Right ventricle myocardium inferior (tissue), 1 donor: Measurements from ENCODE around the gene NUP93. TPM values are rescaled to one million over a fixed set of nuclear protein-coding genes. Genes with fewer than 3 reads are reported as not detected.
"Not testable (repeated sequence)": the region's sequence is repeated elsewhere in the genome, so short reads cannot be mapped to it uniquely, and the experiment has no call there.

ENCODE experiments used
- ATAC-seq: fragments of 200-7000 bp; cut with Tn5 transposase; one replicate; pipeline ENCODE4 v1.9.1; 2020; ENCODE audit warnings: mild to moderate bottlenecking, moderate library complexity
- DNase-seq: peaks from one replicate; pipeline ENCODE4 v3.0.0; 2021; ENCODE audit errors: missing footprints
- intact Hi-C: fragments of 100-400 bp; cut with DNase I; formaldehyde crosslinking; loops from one replicate; pipeline ENCODE4 v1.11.0; 2022
- total RNA-seq: library from RNA; stranded (reverse); fragmentation: NEBNext Ultra II Directional; extraction: Animal tissue kit (Norgen Biotek cat#: 25700); gene quantifications from one replicate; pipeline ENCODE4 v1.2.1, GENCODE V29; 2021
- donor health status: DM: no; HTN: yes; CAD: no; lungs with severe emphysema.

Gene NUP93
- total RNA-seq, 1 donor from 2014 or later: 25.7 TPM

GRCh38 chr16:56702836-56703235, 27.1 kb upstream of the NUP93 start:
- DNase-seq (no peak), ATAC-seq (no peak)
- intact Hi-C loops: loop anchor here (1.0 kb wide), 4 partner anchors 30 to 189 kb away; no protein-coding TSS in a partner anchor

DNA sequence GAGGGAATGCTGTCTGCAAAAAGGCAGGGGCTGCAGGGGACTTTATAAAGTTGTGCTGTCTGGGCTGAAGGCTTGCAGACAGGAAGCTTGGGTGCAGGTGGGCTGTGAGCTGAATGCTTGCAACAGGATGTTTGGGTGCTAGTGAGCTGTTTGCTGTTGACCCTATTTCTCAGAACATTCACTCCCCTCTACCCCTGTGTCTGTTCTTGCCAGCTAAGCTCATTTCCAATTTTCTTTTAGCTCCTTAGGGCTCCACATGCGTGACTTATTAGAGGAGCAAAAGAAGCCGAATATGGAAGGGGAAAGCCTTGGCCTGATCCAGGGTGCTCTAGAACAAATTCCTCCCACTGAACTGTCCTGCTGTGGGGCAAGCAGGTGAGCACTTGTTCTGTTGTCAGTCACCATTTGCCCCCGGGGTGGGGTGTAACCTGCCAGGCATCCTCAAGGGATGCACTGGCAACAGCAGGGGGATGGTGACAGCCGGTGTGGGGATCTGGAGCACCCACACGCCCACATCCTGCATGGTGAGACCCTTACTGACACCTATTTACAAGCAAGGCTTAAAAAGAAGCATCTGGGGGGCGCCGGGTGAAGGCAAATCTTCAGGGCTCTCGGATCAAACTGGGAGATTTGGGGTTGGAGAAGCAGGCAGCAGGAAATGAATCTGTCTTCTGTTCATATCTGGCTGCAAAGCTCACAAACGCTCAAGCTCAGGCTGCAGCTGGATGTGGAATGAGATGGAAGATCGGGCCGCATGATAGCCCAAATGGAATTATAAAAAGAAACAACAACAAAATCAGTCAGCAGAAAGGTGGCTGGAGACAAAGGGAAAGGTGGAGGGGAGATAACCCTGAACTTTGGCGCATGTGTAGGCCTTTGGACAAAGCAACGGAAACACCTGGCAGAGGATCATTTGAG, 21.1 kb upstream of the NUP93 start:
- ATAC-seq (no peak), DNase-seq (no peak)
- intact Hi-C loops: no loop called here

DNA sequence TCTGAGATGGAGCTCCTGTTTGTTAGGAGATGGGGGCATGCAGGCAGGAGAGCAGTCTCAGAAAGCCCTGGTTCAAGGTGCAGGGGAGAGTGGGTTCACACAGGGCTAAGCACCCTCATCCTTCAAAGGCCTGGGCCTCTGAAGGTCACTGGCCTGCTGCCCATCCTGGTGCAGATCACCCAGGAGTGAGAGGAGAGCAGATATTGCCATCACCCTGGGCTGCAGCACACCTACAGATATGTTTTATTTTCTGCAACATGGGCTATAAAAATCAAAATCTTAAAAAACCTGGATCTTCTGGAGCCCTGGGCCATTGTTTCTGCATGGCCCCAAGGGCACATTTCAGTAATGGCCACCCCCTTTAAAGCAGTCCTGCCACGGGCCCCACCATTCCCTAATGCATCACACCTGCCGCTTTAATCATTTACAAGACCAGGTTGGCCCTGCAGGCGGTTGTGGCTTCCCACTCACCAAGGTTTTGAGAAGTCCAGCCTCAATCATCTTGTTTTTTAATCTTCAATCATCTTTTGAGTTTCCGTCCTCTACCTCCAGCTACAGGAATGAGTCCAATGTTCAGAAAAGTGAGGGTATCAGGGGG, 20.4 kb upstream of the NUP93 start:
- DNase-seq (no peak), ATAC-seq (no peak)
- intact Hi-C loops: no loop called here

DNA sequence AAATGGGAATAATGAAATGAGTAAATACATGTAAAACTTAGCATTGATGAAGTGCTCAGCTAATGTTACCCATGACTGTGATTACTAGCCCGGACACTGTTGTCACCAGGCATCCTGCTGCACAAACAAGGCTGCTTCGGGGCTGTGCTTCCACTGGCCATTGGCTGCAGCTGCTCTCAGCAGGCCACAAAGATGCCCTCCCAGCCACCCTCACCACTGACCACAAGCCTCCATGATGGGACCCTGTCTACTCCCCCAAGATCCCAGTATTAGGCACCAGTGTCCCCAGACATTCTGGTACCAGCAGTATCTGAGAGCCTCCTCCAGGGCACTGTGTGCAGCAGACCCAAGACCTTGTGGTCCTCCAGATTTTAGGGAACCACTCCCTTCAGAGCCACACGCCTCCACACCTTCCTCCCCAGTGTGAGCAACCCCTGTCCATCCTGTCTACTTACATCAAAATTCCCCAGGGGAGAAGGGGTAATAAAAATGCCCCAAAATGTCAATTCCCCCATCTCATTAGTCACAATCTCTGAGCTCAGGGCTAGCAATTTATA, 19.7 kb upstream of the NUP93 start:
- intact Hi-C loops: no loop called here
- DNase-seq: no peak
- no peak for ATAC-seq

DNA sequence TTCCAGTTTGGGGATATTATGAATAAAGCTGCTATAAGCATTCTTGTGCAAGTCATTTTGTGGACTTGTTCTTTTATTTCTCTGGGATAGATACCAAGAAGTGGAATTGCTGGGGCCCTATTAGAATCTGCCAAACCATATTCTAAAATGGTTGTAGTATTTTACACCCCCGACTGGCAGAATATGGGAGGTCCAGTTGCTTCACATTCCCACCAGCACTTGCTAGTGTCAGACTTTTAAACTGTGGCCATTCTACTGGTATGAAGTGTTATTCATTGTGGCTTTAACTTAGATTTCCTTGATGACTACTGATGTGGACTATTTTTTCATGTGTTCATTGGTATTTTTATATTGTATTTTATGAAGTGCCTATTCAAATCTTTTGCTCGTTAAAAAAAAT, 18.1 kb upstream of the NUP93 start:
- no peak for ATAC-seq
- no peak for DNase-seq
- intact Hi-C loops: no loop called here

DNA sequence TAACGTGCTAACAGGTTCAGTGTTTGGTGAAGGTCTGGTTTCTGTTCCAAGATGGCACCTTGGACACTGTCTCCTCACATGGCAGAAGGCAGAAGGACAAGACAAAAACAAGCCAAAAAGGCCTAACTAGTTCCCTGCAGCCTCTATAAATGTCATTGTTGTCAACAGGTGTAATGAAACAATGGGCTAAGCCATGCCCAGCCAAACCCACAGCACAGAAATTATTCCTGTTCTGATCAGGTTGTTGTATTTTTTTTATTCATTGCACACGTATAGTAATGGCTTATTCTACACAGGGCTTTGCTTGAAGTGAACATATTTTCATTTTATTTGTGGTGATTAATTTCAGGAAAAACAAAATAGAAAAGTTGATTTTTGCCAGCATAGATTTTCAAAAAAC, 16.1 kb upstream of the NUP93 start:
- no peak for ATAC-seq
- DNase-seq: no peak
- intact Hi-C loops: no loop called here

DNA sequence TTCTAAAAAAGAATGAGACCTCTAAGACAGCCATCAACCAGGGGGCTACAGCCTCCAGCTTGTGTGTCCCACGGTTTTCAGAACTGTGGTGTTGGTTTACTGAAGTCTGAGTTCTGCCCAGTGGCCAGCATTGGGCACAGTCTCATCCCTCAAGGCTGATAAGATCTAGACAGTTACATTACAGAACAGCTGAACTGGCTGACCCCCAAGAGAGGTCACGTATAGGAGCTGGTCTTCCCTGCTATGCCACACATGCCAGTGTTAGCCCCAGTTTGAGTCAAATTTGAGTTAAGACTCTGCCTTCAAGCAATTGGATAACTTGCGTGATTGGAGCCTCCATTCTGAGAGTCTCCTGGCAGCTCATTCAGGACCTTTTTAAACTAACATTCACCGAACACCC, 14.8 kb upstream of the NUP93 start:
- no peak for DNase-seq
- no peak for ATAC-seq
- intact Hi-C loops: no loop called here

GRCh38 chr16:56716761-56717160, 13.2 kb upstream of the NUP93 start:
- ATAC-seq (no peak), DNase-seq (no peak)
- intact Hi-C loops: no loop called here

DNA sequence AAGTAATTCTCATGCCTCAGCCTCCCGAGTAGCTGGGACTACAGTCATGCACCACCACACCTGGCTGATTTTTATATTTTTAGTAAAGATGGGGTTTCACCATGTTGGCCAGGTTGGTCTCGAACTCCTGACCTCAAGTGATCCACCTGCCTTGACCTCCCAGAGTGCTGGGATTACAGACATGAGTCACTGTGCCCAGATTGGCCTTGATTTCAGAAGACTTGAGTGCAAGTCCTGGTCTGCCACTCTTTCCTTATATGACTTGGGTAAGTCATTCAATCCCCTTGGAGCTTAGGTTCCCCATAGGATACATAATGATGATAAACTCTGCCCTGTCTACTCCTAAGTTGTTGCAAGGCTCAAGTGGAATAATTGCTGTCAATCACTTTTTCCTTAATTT, 12.4 kb upstream of the NUP93 start:
- ATAC-seq, intact Hi-C loops, DNase-seq: not testable (repeated sequence)

DNA sequence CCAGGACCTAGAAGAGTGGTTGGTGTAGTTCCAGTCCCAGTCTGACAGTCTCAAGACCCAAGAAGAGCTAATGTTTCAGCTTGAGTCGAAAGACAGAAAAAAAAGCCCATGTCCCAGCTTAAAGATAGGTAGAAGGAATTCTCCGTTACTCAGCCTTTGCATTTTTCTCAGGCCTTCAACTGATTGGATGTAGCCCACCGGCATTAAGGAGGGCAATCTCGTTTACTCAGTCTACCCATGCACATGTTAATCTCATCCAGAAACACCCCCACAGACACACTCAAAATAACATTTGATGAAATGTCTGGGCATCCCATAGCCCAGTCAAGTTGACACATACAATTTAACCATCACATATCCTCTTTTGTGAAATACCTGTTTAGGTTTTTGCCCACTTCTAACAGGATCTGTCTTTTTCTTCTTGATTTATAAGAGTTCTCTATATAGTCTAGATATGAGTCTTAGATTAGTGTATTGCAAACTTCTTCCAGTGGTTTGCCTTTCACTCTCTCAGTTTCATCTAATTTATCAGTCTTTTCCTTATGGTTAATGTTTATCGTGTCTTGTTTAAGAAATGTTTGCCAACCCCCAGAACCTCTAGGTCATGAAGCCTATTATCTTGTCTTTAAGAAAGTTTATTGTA, 7.6 kb upstream of the NUP93 start:
- ATAC-seq (no peak), DNase-seq (no peak)
- intact Hi-C loops: no loop called here

GRCh38 chr16:56724191-56724590, 5.7 kb upstream of the NUP93 start:
- intact Hi-C loops: no loop called here
- DNase-seq (no peak), ATAC-seq (no peak)

DNA sequence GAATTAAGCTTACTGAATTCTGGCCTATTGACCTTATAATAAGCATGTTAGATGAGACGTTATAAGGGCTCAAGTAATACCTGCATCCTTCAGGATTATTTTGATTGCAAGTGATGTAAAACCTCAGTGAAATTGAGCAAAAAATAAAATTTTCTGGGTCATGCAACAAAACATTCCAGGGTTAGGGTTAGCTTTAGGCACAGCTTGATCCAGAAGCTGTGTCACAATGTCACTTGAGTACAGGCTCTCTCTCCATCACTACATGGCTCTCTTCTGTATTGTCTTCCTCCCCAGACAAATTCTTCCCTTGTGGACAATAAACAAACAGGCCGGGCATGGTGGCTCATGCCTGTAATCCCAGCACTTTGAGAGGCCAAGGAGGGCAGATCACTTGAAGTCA, 3.6 kb upstream of the NUP93 start:
- intact Hi-C loops: no loop called here
- DNase-seq: no peak

DNA sequence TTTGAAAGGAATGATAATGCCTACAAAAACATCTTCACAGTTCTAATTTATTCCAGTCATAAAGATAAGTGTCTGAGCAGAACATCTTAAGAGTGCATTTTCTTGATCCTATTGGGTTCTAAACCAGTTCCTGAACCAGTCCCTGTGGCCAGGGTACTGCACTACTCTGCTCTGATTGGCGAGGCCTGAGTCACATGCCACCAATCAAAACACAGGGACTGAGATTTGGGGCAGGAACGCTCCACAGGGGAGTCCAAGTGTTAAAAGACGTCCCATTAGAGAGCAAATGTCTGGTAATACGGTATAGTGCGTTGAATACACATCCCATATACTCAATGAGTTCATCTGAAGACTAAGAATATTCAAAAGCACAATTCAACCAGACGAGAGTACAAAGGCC, 3.0 kb upstream of the NUP93 start:
- DNase-seq (no peak), ATAC-seq (no peak)
- intact Hi-C loops: no loop called here

More for the DNA sequence above, 3.6 kb upstream of the NUP93 start:
- ATAC-seq: no peak

- intact Hi-C loops: no loop called here
- no peak for ATAC-seq
- DNase-seq: no peak
Observed at GRCh38 chr16:56728027-56728426, 1.9 kb upstream of the NUP93 start.

GRCh38 chr16:56728980-56729734, 772 bp upstream of the NUP93 start:
- ATAC-seq (no peak), DNase-seq (no peak)
- intact Hi-C loops: no loop called here

- intact Hi-C loops: no loop called here
- DNase-seq (no peak), ATAC-seq (no peak)
Observed at GRCh38 chr16:56732366-56732765, 2.4 kb downstream of the NUP93 start.

DNA sequence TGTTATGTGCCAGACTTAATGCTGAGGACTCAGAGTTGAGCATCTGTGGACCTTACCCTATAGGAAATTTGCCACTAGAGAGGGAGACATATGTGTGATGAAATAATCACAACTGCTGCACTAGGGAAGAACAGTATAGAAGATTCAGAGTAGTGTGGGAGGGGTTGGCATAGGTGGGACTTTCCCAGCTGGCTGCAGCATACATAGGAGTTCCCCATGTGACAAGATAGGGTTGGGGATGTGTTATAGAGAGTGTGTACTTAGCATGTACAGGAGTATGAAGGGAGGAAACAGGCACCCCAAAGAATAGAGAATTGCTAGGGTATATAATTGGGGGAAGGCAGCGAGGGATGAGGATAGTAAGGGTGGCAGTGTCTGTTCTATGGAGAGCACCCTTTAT, 2.9 kb downstream of the NUP93 start:
- intact Hi-C loops: no loop called here

DNA sequence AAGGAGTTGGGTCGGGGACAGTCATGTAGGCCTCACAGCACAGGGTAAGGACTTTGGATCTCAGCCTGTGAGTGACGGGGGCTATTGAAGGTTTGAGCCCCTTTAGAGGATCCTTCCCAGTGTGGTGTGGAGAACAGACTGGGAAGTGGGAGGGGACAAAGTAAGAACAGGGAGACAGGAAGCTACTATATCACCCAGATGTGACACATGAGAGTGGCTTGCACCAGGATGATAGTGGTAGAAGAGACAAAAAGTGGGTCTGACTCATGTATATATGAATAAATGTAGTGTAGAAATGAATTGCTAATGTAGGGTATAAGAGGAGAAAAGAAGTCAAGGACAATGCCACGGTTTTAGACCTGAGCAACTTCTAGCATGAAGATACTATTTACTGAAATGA, 4.5 kb downstream of the NUP93 start:
- no peak for DNase-seq
- no peak for ATAC-seq
- intact Hi-C loops: no loop called here

More for the DNA sequence above, 2.9 kb downstream of the NUP93 start:
- no peak for DNase-seq
- no peak for ATAC-seq

DNA sequence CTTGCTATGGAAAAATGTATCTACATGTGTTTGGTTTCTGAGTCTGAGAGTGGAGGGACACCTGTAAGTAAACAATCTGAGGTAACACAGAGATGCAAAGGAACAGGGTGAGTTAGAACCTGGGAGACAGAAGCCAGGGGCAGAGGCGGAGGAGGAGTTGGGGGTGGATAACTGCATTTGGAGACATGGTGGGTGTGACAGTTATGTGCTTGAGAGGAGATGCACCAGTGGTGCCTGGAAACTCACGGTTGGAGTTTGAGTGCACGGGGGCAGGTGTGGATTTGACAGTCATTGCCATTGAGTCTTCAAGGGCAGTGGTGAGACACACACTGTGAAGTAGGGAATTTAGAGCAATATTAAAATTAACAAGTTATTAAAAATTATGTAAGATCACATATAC, 6.5 kb downstream of the NUP93 start:
- intact Hi-C loops: no loop called here
- no peak for ATAC-seq
- DNase-seq: no peak
